ENCODE results near the gene LGR4.

DNA sequence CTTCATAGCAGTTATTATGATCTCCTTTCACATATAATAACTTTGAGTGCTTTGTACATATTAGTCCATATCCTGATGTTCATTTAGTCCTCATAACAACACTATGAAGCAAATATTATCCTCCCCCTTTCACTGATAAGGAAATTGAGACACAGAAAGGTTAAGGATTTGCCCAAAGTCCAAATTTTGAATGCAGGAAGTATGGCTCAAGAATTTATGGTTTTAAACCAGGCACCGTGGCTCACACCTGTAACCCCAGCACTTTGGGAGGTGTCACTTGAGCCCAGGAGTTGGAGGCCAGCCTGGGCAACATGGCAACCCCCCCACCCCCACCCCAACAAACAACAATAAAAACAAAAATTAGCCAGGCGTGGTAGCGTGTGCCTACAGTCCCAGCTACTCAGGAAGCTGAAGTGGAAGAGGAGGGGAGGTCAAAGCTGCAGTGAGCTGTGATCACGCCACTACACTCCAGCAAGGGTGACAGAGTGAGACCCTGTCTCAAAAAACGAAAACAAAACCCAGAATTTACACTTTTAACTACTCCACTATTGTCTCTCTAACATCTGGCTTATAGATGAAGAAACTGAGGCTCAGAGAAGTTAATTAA, 118.1 kb downstream of the LGR4 start:
- TF ChIP-seq ZSCAN9 (CRISPR knock-in tag; IDR thresholded peaks at IDR 0.05; ENCODE audit: borderline replicate concordance) (no peak), IRF2 (CRISPR knock-in tag; IDR thresholded peaks at IDR 0.05) (no peak), MXI1 (IDR thresholded peaks at IDR 0.05; ENCODE audit: borderline replicate concordance, low read depth, low read length) (no peak), HMG20B (CRISPR knock-in tag; conservative IDR thresholded peaks at IDR 0.05) (no peak)
- TF ChIP-seq, protein P1, sequence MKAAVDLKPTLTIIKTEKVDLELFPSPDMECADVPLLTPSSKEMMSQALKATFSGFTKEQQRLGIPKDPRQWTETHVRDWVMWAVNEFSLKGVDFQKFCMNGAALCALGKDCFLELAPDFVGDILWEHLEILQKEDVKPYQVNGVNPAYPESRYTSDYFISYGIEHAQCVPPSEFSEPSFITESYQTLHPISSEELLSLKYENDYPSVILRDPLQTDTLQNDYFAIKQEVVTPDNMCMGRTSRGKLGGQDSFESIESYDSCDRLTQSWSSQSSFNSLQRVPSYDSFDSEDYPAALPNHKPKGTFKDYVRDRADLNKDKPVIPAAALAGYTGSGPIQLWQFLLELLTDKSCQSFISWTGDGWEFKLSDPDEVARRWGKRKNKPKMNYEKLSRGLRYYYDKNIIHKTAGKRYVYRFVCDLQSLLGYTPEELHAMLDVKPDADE (CRISPR knock-in tag; IDR thresholded peaks at IDR 0.05) = no peak

Data from HepG2 (cell line).